Duodenal mucosa (tissue), 2 donors: ENCODE data around the gene HDX.

ENCODE experiments used
- H3K27ac ChIP-seq: one replicate; pipeline ENCODE4 v1.7.0; 2013; ENCODE audit warnings: low read depth, low read length
- H3K27me3 ChIP-seq, 2 donors: one replicate each; pipeline ENCODE4 v1.7.0; 2013; ENCODE audit warnings: low read length in 2 of 2, control low read depth in 1 of 2; ENCODE audit not compliant: insufficient read depth in 2 of 2, control insufficient read depth in 1 of 2
- H3K36me3 ChIP-seq, 2 donors: one replicate each; pipeline ENCODE4 v1.7.0; 2013; ENCODE audit warnings: low read length in 2 of 2, control low read depth in 1 of 2; ENCODE audit not compliant: insufficient read depth in 2 of 2, control insufficient read depth in 1 of 2
- H3K4me1 ChIP-seq, 2 donors: one replicate each; pipeline ENCODE4 v1.7.0; 2013; ENCODE audit warnings: low read length in 2 of 2, control low read depth in 1 of 2; ENCODE audit not compliant: insufficient read depth in 2 of 2, control insufficient read depth in 1 of 2
- H3K4me3 ChIP-seq, 2 donors: one replicate each; pipeline ENCODE4 v1.7.0; 2013; ENCODE audit warnings: low read length in 2 of 2, low read depth in 1 of 2
- H3K9ac ChIP-seq, 2 donors: one replicate each; pipeline ENCODE4 v1.7.0; 2013; ENCODE audit warnings: low read length in 2 of 2, low read depth in 1 of 2
- H3K9me3 ChIP-seq, 2 donors: one replicate each; pipeline ENCODE4 v1.7.0; 2013; ENCODE audit warnings: low read length in 2 of 2, control low read depth in 1 of 2; ENCODE audit not compliant: control insufficient read depth in 1 of 2

HDX gene

GRCh38 chrX:84467898-84468297, 34.4 kb downstream of the HDX start:
- Histone ChIP-seq H3K9ac (no peak overlapping the region), H3K27ac (no peak overlapping the region), H3K27me3 (no peaks in the 10 kb centered on the region), H3K9me3 (no peaks in the 10 kb centered on the region), H3K4me1 (no peaks in the 10 kb centered on the region), H3K36me3 (no peaks in the 10 kb centered on the region), H3K4me3 (no peak overlapping the region)

GRCh38 chrX:84453351-84454246, 48.7 kb downstream of the HDX start:
- Histone ChIP-seq H3K36me3 (no peaks in the 10 kb centered on the region), H3K27ac (no peak overlapping the region), H3K9ac (no peak overlapping the region), H3K9me3 (no peaks in the 10 kb centered on the region), H3K27me3 (no peaks in the 10 kb centered on the region), H3K4me3 (no peak overlapping the region), H3K4me1 (no peaks in the 10 kb centered on the region)

- peaks cover 0 to 3% of the 10 kb centered on the region in 2 donors for H3K9me3 ChIP-seq
- no peak overlapping the region for H3K27ac ChIP-seq
- H3K9ac ChIP-seq: no peak overlapping the region
- H3K4me3 ChIP-seq: no peak overlapping the region
- H3K36me3 ChIP-seq: no peaks in the 10 kb centered on the region
- no peaks in the 10 kb centered on the region for H3K27me3 ChIP-seq
- H3K4me1 ChIP-seq: no peaks in the 10 kb centered on the region
These were observed 61.1 kb downstream of the HDX start for GRCh38 chrX:84441143-84441542.

GRCh38 chrX:84415140-84415539, 87.1 kb downstream of the HDX start:
- H3K4me1 ChIP-seq: no peaks in the 10 kb centered on the region
- H3K9me3 ChIP-seq: no peaks in the 10 kb centered on the region
- H3K4me3 ChIP-seq: no peak overlapping the region
- H3K27me3 ChIP-seq: no peaks in the 10 kb centered on the region
- no peak overlapping the region for H3K9ac ChIP-seq
- H3K27ac ChIP-seq: no peak overlapping the region
- no peaks in the 10 kb centered on the region for H3K36me3 ChIP-seq

- Histone ChIP-seq H3K27ac (no peak overlapping the region), H3K4me3 (no peak overlapping the region), H3K9ac (no peak overlapping the region), H3K36me3 (no peaks in the 10 kb centered on the region), H3K4me1 (no peaks in the 10 kb centered on the region), H3K9me3 (no peaks in the 10 kb centered on the region), H3K27me3 (no peaks in the 10 kb centered on the region)
These were observed 138.6 kb downstream of the HDX start for GRCh38 chrX:84363663-84364062.

- Histone ChIP-seq H3K9me3 (no peaks in the 10 kb centered on the region), H3K9ac (no peak overlapping the region), H3K4me1 (no peaks in the 10 kb centered on the region), H3K27ac (no peak overlapping the region), H3K4me3 (no peak overlapping the region), H3K27me3 (no peaks in the 10 kb centered on the region), H3K36me3 (no peaks in the 10 kb centered on the region)
These were observed 139.2 kb downstream of the HDX start for GRCh38 chrX:84363051-84363450.

GRCh38 chrX:84362184-84362838, 139.9 kb downstream of the HDX start:
- H3K27ac ChIP-seq: no peak overlapping the region

GRCh38 chrX:84358271-84358670, 144.0 kb downstream of the HDX start:
- no peaks in the 10 kb centered on the region for H3K27me3 ChIP-seq
- no peak overlapping the region for H3K4me3 ChIP-seq
- H3K4me1 ChIP-seq: no peaks in the 10 kb centered on the region
- H3K9me3 ChIP-seq: no peaks in the 10 kb centered on the region
- no peaks in the 10 kb centered on the region for H3K36me3 ChIP-seq
- H3K27ac ChIP-seq: no peak overlapping the region
- H3K9ac ChIP-seq: no peak overlapping the region

More at GRCh38 chrX:84362184-84362838, 139.9 kb downstream of the HDX start:
- H3K27me3 ChIP-seq: no peaks in the 10 kb centered on the region
- H3K9me3 ChIP-seq: no peaks in the 10 kb centered on the region
- no peaks in the 10 kb centered on the region for H3K36me3 ChIP-seq
- no peaks in the 10 kb centered on the region for H3K4me1 ChIP-seq
- no peak overlapping the region for H3K9ac ChIP-seq
- no peak overlapping the region for H3K4me3 ChIP-seq

- Histone ChIP-seq H3K4me3 (no peak overlapping the region), H3K27me3 (no peaks in the 10 kb centered on the region), H3K4me1 (no peaks in the 10 kb centered on the region), H3K9me3 (no peaks in the 10 kb centered on the region), H3K27ac (no peak overlapping the region), H3K9ac (no peak overlapping the region), H3K36me3 (no peaks in the 10 kb centered on the region)
These were observed 145.0 kb downstream of the HDX start for GRCh38 chrX:84357296-84357695.

- Histone ChIP-seq H3K36me3 (no peaks in the 10 kb centered on the region), H3K27ac (no peak overlapping the region), H3K9me3 (no peaks in the 10 kb centered on the region), H3K27me3 (no peaks in the 10 kb centered on the region), H3K9ac (no peak overlapping the region), H3K4me3 (no peak overlapping the region), H3K4me1 (no peaks in the 10 kb centered on the region)
These were observed 161.3 kb downstream of the HDX start for GRCh38 chrX:84340968-84341367.
